ENCODE measurements around the gene GPR107.

Gene GPR107

DNA sequence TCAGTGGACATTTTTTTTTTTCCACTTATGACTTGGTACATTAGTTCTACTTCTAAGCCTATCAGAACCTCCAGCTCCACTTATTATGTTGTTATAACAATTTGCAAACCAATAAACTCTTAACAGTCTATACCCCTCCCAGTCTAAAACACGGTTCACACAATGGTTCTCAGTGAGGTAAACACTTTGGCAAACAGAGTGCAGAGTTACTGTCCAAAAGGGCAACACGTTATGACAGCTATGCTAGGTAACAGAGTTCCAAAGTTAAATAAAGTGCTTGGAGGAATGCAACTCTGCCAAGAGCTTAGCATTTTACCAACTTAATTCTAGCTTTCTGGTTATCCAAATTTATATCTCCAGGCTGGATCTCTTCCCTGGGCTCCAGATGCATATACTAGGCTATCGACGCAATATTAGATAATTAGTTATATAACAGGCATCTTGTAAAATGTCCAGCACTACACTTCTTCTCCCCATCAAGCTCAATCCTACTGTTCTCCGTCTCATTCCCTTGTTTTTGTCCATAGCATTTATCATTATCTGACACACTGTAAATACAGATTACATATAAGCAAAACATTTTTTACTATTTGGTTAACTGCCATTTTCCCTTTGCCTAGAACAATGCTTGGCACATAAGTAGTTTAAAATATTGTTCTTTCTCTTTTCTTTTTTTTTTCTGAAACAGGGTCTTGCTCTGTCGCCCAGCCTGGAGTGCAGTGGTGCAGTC lies 25.0 kb upstream of the GPR107 start:
- Histone ChIP-seq H3K4me1 (ENCODE audit: control insufficient read depth, insufficient read depth, low read length, unreplicated experiment) (peaks cover 47% of the 10 kb centered on the region), H3K79me2 (ENCODE audit: control insufficient read depth, insufficient read depth, low read length, unreplicated experiment) (peaks cover 68% of the 10 kb centered on the region), H3K27ac (ENCODE audit: low read depth, low read length) (no peak overlapping the region), H3K36me3 (ENCODE audit: insufficient read depth, low read length) (peaks cover 3% of the 10 kb centered on the region; the same call in 1 of the 2 replicates), H2AFZ (ENCODE audit: low read length, unreplicated experiment) (no peak overlapping the region), H3K27me3 (ENCODE audit: insufficient read depth, low read length) (no peaks in the 10 kb centered on the region), H3K4me3 (ENCODE audit: low read depth, low read length) (no peak overlapping the region)

DNA sequence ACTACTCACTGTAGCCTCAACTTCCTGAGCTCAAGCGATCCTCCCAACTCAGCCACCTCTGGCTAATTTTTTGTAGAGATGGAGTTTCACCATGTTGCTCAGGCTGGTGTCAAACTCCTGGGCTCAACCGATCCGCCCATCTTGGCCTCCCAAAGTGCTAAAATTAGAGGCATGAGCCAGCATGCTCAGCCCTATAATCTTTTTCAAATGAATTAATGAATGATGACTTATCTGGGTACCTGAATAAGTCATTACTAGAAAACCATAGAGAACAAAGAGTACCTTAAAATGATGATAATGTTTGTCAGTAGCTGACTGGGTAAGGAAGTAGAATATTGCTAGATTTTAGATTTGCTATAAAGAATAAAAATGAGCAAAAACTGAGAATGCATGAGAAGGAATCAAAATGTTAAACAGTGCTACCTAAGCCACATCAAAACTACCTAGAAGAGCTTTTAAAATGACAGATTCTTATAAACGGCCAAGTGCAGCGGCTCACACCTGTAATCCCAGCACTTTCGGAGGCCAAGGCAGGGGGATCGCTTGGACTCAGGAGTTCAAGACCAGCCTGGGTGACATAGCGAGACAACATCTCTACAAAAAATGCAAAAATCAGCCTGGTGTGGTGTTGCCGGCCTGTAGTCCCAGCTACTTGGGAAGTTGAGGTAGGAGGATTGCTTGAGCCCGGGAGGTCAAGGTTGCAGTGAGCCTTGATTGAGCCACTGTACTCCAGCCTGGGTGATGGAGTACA lies 24.3 kb upstream of the GPR107 start:
- no peak overlapping the region for H3K4me3 ChIP-seq (ENCODE audit: low read depth, low read length)
- peaks cover 44% of the 10 kb centered on the region for H3K4me1 ChIP-seq (ENCODE audit: control insufficient read depth, insufficient read depth, low read length, unreplicated experiment)
- no peak overlapping the region for H2AFZ ChIP-seq (ENCODE audit: low read length, unreplicated experiment)
- H3K79me2 ChIP-seq (ENCODE audit: control insufficient read depth, insufficient read depth, low read length, unreplicated experiment) = peaks cover 62% of the 10 kb centered on the region
- H3K27ac ChIP-seq (ENCODE audit: low read depth, low read length) = no peak overlapping the region
- H3K27me3 ChIP-seq (ENCODE audit: insufficient read depth, low read length) = no peaks in the 10 kb centered on the region
- H3K36me3 ChIP-seq (ENCODE audit: insufficient read depth, low read length) = peaks cover 3% of the 10 kb centered on the region; the same call in 1 of the 2 replicates

DNA sequence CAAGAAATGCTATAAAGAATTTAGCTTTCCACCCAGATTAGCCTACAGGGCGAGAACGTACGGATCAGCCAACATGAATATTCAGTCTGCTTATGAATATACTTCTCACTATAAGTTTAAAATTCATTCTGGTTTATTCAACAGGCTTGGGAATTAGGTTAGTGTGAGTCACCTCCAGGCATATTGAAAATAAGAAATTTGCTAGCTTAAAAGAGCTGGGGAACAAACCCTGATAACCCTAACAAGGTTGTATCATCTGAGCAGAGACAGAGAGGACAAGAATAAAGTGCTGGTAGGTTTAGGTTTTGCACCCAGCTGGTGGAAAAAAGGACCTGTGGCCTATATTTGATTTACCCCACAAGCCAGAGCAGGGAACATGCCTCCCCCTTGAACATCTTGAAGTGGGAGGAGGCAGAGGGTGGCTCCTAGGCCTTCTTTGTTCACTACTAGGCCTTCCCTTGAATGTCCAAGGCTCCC lies 23.0 kb upstream of the GPR107 start:
- Histone ChIP-seq H3K4me3 (ENCODE audit: low read depth, low read length) (no peak overlapping the region), H3K27ac (ENCODE audit: low read depth, low read length) (no peak overlapping the region), H3K4me1 (ENCODE audit: control insufficient read depth, insufficient read depth, low read length, unreplicated experiment) (peaks cover 45% of the 10 kb centered on the region), H3K36me3 (ENCODE audit: insufficient read depth, low read length) (peaks cover 3% of the 10 kb centered on the region; the same call in 1 of the 2 replicates), H2AFZ (ENCODE audit: low read length, unreplicated experiment) (no peak overlapping the region), H3K79me2 (ENCODE audit: control insufficient read depth, insufficient read depth, low read length, unreplicated experiment) (peaks cover 64% of the 10 kb centered on the region), H3K27me3 (ENCODE audit: insufficient read depth, low read length) (no peaks in the 10 kb centered on the region)

DNA sequence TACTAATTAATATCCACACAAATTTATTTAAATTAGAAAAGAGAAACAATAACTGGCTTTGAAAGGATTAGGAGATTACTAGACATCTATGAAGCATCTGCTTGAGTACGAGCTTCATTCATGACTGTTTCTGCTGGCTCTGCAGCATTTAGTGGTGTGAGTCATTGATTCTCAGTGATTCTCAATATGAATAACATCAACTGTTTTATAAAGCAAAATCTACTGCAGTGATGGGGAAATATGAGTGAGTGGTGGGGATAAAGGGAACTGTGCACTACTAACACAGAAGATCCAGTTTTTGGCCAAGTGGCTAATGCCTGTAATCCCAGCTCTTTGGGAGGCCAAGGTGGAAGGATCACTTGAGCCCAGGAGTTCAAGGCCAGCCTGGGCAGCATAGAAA lies 19.1 kb upstream of the GPR107 start:
- Histone ChIP-seq H3K4me1 (ENCODE audit: control insufficient read depth, insufficient read depth, low read length, unreplicated experiment) (peaks cover 43% of the 10 kb centered on the region), H3K79me2 (ENCODE audit: control insufficient read depth, insufficient read depth, low read length, unreplicated experiment) (peaks cover 66% of the 10 kb centered on the region), H3K27ac (ENCODE audit: low read depth, low read length) (peak overlapping the region; percentile 21)

DNA sequence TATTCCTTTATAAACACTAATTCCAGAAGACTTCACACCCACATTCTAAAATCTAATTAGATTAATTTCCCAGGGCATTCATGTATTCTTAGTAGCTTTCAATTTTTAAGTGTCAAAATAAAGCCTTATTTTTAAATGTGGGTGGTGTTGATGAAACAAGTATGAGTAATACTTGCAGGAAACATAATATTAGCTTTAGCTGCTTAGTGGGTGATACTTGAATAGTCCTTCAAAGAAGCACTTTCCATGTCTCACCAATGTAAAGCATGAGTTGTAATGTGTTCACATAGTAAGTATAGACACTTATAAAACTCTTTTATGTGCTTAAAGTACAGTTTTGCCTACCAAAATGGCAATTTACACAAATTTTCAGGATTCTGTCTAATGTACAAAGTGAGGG lies 17.6 kb upstream of the GPR107 start:
- peaks cover 69% of the 10 kb centered on the region for H3K79me2 ChIP-seq (ENCODE audit: control insufficient read depth, insufficient read depth, low read length, unreplicated experiment)
- H3K27me3 ChIP-seq (ENCODE audit: insufficient read depth, low read length) = no peaks in the 10 kb centered on the region
- peak overlapping the region; percentile 71 for H3K27ac ChIP-seq (ENCODE audit: low read depth, low read length)
- H3K36me3 ChIP-seq (ENCODE audit: insufficient read depth, low read length) = no peaks in the 10 kb centered on the region
- H3K4me3 ChIP-seq (ENCODE audit: low read depth, low read length) = peak overlapping the region; percentile 28; the same call in 1 of the 2 replicates
- no peak overlapping the region for H2AFZ ChIP-seq (ENCODE audit: low read length, unreplicated experiment)
- peaks cover 38% of the 10 kb centered on the region for H3K4me1 ChIP-seq (ENCODE audit: control insufficient read depth, insufficient read depth, low read length, unreplicated experiment)

More for the DNA sequence above, 19.1 kb upstream of the GPR107 start:
- no peak overlapping the region for H2AFZ ChIP-seq (ENCODE audit: low read length, unreplicated experiment)
- no peak overlapping the region for H3K4me3 ChIP-seq (ENCODE audit: low read depth, low read length)
- H3K27me3 ChIP-seq (ENCODE audit: insufficient read depth, low read length) = no peaks in the 10 kb centered on the region
- no peaks in the 10 kb centered on the region for H3K36me3 ChIP-seq (ENCODE audit: insufficient read depth, low read length)

DNA sequence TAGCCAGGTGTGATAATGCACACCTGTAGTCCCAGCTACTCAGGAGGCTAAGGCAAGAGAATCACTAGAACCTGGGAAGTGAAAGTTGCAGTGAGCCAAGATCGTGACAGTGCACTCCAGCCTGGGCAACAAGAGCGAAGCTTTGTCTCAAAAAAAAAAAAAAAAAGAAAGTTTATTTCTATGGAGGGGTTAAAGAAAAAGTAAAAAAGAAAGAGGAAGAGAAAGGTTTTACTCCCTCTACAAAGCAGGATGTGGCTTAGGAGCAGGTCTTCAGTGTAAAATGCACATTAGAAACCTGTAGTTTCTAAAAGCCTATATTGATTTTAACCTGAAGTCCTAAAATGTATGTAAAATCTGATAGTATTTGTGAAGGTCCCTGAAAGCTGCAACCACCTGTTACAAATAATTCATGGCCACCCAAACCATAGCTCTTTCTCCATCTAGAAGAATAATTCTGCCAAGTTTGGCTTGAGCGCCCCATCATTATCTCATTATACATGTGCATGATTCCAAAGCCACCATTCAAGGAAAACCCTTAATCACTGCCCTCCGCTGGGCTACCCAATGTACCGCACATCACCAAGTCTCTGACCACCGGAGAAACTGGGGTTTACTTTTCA lies 14.1 kb upstream of the GPR107 start:
- no peak overlapping the region for H3K27ac ChIP-seq (ENCODE audit: low read depth, low read length)
- no peak overlapping the region for H3K4me3 ChIP-seq (ENCODE audit: low read depth, low read length)
- no peak overlapping the region for H2AFZ ChIP-seq (ENCODE audit: low read length, unreplicated experiment)
- no peaks in the 10 kb centered on the region for H3K36me3 ChIP-seq (ENCODE audit: insufficient read depth, low read length)
- H3K27me3 ChIP-seq (ENCODE audit: insufficient read depth, low read length) = no peaks in the 10 kb centered on the region
- H3K79me2 ChIP-seq (ENCODE audit: control insufficient read depth, insufficient read depth, low read length, unreplicated experiment) = peaks cover 63% of the 10 kb centered on the region
- peaks cover 32% of the 10 kb centered on the region for H3K4me1 ChIP-seq (ENCODE audit: control insufficient read depth, insufficient read depth, low read length, unreplicated experiment)

DNA sequence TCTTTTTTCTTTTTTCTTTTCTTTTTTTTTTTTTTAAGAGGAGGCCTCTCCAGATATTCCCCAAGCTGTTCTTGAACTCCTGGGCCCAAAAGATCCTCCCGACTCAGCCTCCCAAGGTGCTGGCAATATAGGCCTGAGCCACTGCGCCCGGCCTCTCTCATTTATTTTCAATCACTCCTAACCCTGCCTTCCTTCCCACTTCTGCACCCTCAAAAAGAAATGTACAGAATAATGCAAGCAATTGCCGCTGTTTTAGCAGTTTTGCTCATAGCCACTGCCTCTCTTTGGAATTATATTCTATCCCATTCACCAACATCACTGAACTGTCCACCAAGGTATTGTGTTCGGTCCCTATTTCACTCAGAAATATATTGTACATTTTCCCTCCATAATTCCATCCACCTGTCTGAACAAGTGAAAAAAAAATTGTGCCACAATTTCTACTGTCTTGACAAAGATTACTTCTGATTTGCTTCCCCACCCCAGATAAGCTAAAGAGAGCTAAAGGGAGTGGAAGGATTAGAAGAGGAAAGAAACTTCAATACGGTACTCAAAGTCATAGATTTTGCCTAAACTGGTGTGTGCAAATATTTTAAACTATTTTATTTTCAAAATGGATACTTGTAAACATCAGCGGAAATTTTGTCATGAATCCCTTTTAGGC lies 12.6 kb upstream of the GPR107 start:
- Histone ChIP-seq H3K79me2 (ENCODE audit: control insufficient read depth, insufficient read depth, low read length, unreplicated experiment) (peaks cover 53% of the 10 kb centered on the region), H3K4me1 (ENCODE audit: control insufficient read depth, insufficient read depth, low read length, unreplicated experiment) (peaks cover 22% of the 10 kb centered on the region), H3K36me3 (ENCODE audit: insufficient read depth, low read length) (no peaks in the 10 kb centered on the region), H3K27me3 (ENCODE audit: insufficient read depth, low read length) (no peaks in the 10 kb centered on the region), H3K4me3 (ENCODE audit: low read depth, low read length) (peak overlapping the region; percentile 96), H2AFZ (ENCODE audit: low read length, unreplicated experiment) (peak overlapping the region; percentile 85), H3K27ac (ENCODE audit: low read depth, low read length) (peak overlapping the region; percentile 24; the same call in 1 of the 2 replicates)

DNA sequence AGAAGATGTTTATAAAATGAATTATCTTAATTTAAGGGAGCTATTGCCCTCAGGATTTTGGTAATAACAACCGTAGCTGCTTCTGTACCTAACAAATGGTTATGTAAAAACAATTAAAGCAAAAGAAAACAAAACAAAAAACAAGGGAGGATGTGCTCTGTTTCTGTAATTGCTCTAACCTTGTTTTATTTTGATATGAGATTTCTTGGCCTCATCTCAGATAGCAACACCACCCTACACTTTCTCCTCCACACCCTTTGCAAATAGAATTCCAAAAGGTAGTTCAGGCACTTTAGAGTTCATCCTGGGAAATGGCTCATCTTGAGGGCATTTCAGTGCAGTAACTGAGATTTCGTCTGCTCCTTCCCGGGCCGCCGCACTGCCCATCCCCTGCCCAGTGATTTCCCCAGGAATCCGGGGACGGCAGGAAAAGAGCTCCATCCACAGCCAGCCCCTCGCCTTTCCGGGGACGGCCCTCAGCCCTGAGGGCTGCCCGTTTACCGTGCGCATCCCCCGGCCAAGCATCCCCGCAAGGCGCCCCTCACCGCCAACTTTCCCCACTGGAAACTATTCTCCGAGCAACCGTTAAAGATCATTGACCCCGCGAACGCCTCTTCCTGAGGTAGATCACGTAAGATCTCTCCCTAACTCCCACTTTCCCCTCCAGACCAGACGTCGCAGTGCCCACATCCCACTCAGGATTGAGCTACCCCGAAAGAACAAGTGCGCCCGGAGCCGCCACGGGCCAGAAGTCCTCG lies 11.9 kb upstream of the GPR107 start:
- peak overlapping the region; percentile 24; the same call in 1 of the 2 replicates for H3K27ac ChIP-seq (ENCODE audit: low read depth, low read length)
- no peaks in the 10 kb centered on the region for H3K36me3 ChIP-seq (ENCODE audit: insufficient read depth, low read length)
- H3K4me1 ChIP-seq (ENCODE audit: control insufficient read depth, insufficient read depth, low read length, unreplicated experiment) = peaks cover 16% of the 10 kb centered on the region
- H3K4me3 ChIP-seq (ENCODE audit: low read depth, low read length) = peak overlapping the region; percentile 96
- H3K27me3 ChIP-seq (ENCODE audit: insufficient read depth, low read length) = no peaks in the 10 kb centered on the region
- peaks cover 49% of the 10 kb centered on the region for H3K79me2 ChIP-seq (ENCODE audit: control insufficient read depth, insufficient read depth, low read length, unreplicated experiment)
- H2AFZ ChIP-seq (ENCODE audit: low read length, unreplicated experiment) = peak overlapping the region; percentile 85

DNA sequence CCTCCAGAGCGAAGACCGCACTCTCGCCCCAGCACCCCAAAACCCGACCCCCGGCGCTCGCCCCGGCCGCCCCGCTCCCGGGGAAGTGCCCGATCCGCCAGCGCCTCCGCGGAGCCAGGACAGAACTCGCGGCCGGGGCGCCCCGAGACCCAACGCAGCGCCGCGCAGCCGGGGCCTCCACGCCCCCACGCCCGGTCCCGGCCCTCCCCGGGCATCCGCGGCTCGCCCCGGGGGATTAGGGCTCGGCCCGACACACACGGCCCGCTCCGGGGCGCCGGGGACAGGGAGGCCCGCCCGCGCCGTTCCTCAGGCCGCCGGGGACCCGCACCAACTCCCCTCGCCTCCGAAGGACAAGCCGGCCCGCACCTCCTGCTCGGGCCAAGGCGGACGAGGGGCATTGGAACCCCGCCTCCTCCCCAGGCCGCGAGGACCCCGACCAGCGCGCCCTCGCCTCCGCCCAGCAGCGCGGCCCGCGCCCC lies 11.3 kb upstream of the GPR107 start:
- Histone ChIP-seq H3K27ac (ENCODE audit: low read depth, low read length) (peak overlapping the region; percentile 24; the same call in 1 of the 2 replicates), H3K4me3 (ENCODE audit: low read depth, low read length) (peak overlapping the region; percentile 96), H3K27me3 (ENCODE audit: insufficient read depth, low read length) (no peaks in the 10 kb centered on the region), H2AFZ (ENCODE audit: low read length, unreplicated experiment) (peak overlapping the region; percentile 85), H3K79me2 (ENCODE audit: control insufficient read depth, insufficient read depth, low read length, unreplicated experiment) (peaks cover 44% of the 10 kb centered on the region), H3K36me3 (ENCODE audit: insufficient read depth, low read length) (no peaks in the 10 kb centered on the region), H3K4me1 (ENCODE audit: control insufficient read depth, insufficient read depth, low read length, unreplicated experiment) (peaks cover 13% of the 10 kb centered on the region)
